ENCODE measurements around the gene CPTP. TPM values are rescaled to one million over a fixed set of nuclear protein-coding genes. Genes with fewer than 3 reads are reported as not detected.
A peak's percentile ranks its signal among the peaks of the same experiment; 100 is the strongest.

CPTP gene
- total and polyA plus RNA-seq, 7 donors: 8.4 to 57.1 (median 21.6) TPM

DNA sequence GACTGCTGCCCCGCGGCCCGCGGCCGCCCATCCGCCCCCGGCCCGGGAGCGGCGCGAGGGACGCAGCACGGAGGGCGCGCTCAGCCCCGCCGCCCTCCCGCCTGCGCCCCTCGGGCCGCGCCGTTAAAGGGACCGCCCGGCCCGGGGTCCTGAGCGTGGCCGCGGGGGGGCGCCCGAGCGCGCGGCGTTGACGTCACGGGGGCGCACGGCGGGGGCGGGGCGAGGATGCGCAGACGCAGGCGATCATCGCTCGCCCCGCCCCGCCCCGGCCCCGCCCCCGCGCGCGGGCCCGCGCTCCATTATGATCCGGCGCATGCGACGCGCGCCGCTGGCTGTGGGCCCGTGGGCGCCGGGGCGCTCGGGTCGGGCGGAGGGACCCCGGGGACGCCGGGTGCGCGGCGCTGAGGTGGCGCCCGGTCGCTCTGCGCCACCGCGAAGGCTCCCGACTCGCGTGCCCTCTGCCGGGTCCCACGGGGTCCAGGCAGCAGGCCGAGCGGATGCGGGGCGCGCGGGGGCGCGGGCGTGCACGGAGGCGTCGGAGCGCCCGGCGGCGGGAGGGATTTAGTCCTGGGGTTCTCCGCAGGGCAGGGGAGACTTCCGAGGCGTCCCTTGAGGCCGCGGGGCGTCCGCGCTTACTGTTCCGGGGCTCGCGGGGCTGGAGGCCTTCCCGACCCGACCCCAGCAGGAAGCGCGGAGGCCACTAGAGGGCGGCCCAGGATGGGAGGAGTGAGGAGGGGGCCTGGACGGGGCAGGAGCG, 24.8 kb downstream of the CPTP start, which contains the start of gene DVL1:
DVL1 (minus strand) TSS at position 163 of the 757 bp plus-strand sequence. CDS start 353 bp downstream, outside the sequence.
- Histone ChIP-seq H3K4me1 (peaks cover 0 to 72% (median 61%) of the 10 kb centered on the region in 4 donors), H3K36me3 (peaks cover 1 to 16% (median 9%) of the 10 kb centered on the region in 4 donors), H3K9me3 (no peaks in the 10 kb centered on the region), H3K27ac (peak within 1 kb of the TSS; percentile 87 to 96 (median 95)), H3K4me3 (peak within 1 kb of the TSS; percentile 58 to 80 (median 70)), H3K27me3 (no peaks in the 10 kb centered on the region)
- TF ChIP-seq POLR2AphosphoS5 (IDR thresholded peaks at IDR 0.05): peak; percentile 9 to 38 (median 27)
- no peak for TF ChIP-seq EP300 (IDR thresholded peaks at IDR 0.05)
- peak; percentile 32 to 61 (median 53) for TF ChIP-seq CTCF (IDR thresholded peaks at IDR 0.05)
- peak; percentile 87 for DNase-seq
- intact Hi-C loops (cut with DNase I): loop anchor here (2.0 kb wide), 3 partner anchors 23 to 41 kb away; partner anchors contain the start of genes CPTP, INTS11 and PUSL1
- 1% methylated on average over 122 of the region's 122 CpGs for WGBS, 2 donors

GRCh38 chr1:1351511-1352427, 27.2 kb downstream of the CPTP start:
- WGBS, 2 donors: 72 to 76% methylated on average over 29 of the region's 29 CpGs
- peak overlapping the region; percentile 55 to 76 (median 61) for H3K27ac ChIP-seq
- H3K4me3 ChIP-seq: peak overlapping the region in 1 of 4 donors; percentile 11
- intact Hi-C loops (cut with DNase I): no loop called here
- H3K36me3 ChIP-seq: peaks cover 7 to 22% (median 11%) of the 10 kb centered on the region in 4 donors
- H3K4me1 ChIP-seq: peaks cover 0 to 72% (median 61%) of the 10 kb centered on the region in 4 donors
- DNase-seq: peak; percentile 90
- no peaks in the 10 kb centered on the region for H3K9me3 ChIP-seq
- peak in 1 of 4 donors; percentile 9 for TF ChIP-seq POLR2AphosphoS5 (IDR thresholded peaks at IDR 0.05)
- no peak for TF ChIP-seq CTCF (IDR thresholded peaks at IDR 0.05)
- H3K27me3 ChIP-seq: no peaks in the 10 kb centered on the region

- H3K4me3 ChIP-seq: no peak overlapping the region
- H3K9me3 ChIP-seq: no peaks in the 10 kb centered on the region
These were observed 28.3 kb downstream of the CPTP start for GRCh38 chr1:1352786-1353388.

More at GRCh38 chr1:1352786-1353388, 28.3 kb downstream of the CPTP start:
- WGBS, 2 donors: 16 to 30% methylated on average over 5 of the region's 5 CpGs
- Histone ChIP-seq H3K4me1 (peaks cover 0 to 64% (median 55%) of the 10 kb centered on the region in 4 donors), H3K36me3 (peaks cover 7 to 22% (median 11%) of the 10 kb centered on the region in 4 donors), H3K27me3 (no peaks in the 10 kb centered on the region), H3K27ac (peak overlapping the region; percentile 55 to 76 (median 61))
- DNase-seq: no peak
- intact Hi-C loops (cut with DNase I): no loop called here
- TF ChIP-seq CTCF (IDR thresholded peaks at IDR 0.05): no peak
- no peak for TF ChIP-seq POLR2AphosphoS5 (IDR thresholded peaks at IDR 0.05)
- TF ChIP-seq EP300 (IDR thresholded peaks at IDR 0.05): no peak
- TF ChIP-seq POLR2A (IDR thresholded peaks at IDR 0.05): no peak
